NCI-H2081 treated with DMSO at 0.1 percent for 48 hours (cell line): ENCODE measurements around the gene PPARGC1A.
A peak's percentile ranks its signal among the peaks of the same experiment; 100 is the strongest.

Source experiments
- DNase-seq: peaks from one replicate; lab custom pipeline; 2025; lab: John Stamatoyannopoulos, UW

The PPARGC1A gene

GRCh38 chr4:23844961-23845360, 44.9 kb downstream of the PPARGC1A start:
- no peak for DNase-seq

- DNase-seq = no peak
Observed at GRCh38 chr4:23839279-23839678, 50.6 kb downstream of the PPARGC1A start.

DNA sequence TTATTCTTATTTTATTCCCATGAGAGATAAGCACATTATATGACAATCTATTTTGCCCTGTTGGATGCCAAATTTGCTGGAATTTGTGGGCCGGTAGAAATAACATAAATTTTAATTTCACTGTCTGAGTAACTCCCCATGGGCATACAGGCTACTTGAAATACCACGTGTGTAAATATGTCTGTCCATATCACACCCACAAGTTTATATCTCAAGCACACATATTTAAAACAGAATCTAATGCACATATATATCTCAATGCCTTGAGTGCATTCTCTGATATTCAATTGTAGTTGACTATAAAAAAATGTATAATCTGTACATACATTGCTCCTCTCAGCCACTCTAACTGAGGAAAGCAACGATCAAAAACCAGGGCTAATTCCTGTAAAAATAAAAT, 51.2 kb downstream of the PPARGC1A start:
- DNase-seq = no peak

GRCh38 chr4:23838131-23838530, 51.7 kb downstream of the PPARGC1A start:
- DNase-seq = no peak

DNA sequence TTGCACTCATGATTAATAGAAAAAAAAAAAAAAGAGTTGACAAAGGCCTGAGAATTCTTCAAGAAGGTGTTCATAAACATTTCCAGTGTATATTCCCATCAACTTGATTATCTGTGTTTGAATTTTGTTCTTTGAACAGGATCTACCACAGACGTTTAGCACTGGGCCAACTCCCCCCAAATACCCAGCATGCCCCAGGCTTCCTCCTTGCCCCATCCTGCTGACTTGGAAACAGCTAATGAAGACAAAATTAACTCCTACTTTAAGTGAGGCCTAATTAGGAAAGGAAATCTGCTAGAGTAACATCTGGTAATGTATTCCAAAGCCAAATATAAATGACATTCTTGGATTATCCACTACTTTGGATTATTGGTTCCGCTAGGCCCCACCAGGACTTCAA, 52.5 kb downstream of the PPARGC1A start:
- DNase-seq = no peak

DNA sequence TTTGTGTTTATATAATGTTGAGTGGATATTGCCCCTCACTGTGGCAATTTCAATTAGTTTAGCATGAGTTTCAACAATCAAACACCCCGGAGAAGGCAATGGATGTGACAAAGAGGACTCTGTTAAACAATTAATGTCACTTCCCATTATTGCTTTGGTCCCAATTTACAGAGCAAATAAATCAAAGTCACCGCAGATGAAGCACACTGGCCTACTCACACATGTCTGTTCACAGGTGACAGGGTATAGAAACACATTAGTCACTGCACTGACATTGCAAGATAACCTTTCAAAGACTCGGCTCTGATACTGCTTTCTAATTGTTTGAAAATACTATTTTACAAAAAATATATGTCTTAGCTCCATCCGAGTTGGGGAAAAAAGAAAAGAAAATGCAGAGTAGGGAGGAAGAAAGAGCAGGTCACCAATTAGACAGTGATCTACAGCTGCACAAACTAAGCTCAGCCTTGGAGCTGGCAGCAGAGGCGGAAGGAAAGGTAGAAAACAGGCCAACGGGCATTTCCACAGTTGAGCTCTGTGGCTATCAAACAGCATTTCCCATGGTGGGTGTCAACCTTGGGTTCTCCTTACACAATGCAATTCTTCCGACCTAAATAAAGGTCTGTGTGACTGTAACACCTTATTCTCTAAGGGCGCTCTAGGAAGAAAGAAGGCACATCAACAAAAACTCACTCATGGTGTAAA, 53.9 kb downstream of the PPARGC1A start:
- DNase-seq = no peak

- peak; percentile 76 for DNase-seq
Observed at GRCh38 chr4:23828779-23829178, 61.1 kb downstream of the PPARGC1A start.

GRCh38 chr4:23828020-23828715, 61.7 kb downstream of the PPARGC1A start:
- DNase-seq = no peak

- no peak for DNase-seq
Observed at GRCh38 chr4:23822181-23822580, 67.7 kb downstream of the PPARGC1A start.

DNA sequence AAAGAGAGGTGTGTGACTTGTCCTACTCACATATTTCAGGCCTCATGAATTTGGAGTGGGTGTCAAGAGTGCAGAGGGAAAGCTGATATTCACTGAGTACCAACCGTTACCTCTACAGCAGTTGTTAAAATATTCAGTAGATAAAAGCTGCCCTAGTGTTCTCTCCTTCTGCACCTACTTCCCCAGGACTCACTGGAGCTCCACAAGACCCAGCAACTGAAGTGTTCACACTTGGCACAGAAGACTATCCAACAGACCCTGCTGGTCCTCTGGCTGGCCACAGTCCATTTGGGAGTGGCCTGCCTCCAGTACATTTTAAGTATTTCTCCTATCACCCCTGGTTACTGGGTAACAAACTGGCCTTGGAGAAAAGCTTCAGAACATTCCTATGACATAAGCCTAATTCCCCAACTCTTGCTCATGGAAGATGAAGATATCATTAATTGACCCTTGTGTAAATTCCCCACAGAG, 70.8 kb downstream of the PPARGC1A start:
- no peak for DNase-seq

DNA sequence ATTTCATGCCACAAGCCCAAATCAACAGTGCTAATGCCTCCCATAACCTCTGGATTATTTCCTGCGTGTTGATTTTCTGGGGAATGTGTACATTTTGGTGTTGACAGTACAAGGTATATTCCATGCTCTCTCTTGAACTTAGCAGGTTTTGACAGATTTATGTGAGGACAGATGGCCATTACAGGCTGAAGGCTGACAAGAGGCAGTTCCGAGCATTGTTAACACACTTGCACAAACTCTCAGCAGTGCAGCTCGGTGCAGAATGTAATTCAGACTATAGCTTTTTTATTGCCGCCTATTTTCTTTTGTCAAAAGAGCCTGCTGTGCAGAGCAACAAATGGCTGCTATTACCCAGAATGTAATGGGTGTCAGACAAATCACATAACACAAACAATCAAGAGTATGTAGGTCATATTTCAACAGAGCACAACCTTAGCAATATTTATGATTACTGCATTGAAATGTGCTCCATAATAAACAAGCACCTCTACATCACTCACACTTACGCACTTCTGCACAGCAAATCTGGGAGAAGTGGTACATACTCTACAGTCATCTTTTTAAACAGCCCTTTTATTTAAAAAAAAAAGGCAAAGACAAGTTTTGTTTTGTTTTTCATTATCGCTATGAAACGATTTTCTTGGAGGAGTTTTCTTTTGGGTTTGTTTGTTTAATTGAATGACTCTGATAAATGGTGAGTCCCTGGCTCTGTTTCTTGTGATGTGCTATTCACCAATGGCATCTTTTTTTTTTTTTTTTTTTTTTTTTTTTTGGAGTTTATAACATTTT, 71.6 kb downstream of the PPARGC1A start:
- DNase-seq = peak; percentile 93

- DNase-seq = no peak
Observed at GRCh38 chr4:23814996-23815660, 74.7 kb downstream of the PPARGC1A start.

DNA sequence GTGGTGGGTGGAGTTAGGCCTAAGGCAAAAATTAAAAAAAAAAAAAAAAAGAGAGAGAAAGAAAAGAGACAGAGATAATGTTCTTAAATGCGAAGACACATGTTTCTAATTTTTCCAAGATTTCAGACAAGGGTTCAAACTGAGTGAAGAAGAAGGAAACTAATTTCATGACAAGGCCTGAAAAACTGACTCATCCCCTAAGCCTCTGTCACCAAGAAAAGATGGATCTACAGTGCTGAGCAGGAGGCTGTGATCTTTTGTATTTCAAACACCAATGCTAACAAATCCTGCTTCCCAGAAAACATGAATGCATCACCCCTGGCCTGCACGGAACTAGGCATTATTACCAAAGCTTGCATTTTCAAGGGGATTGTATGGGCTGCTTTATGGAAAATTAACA, 75.3 kb downstream of the PPARGC1A start:
- DNase-seq = no peak

DNA sequence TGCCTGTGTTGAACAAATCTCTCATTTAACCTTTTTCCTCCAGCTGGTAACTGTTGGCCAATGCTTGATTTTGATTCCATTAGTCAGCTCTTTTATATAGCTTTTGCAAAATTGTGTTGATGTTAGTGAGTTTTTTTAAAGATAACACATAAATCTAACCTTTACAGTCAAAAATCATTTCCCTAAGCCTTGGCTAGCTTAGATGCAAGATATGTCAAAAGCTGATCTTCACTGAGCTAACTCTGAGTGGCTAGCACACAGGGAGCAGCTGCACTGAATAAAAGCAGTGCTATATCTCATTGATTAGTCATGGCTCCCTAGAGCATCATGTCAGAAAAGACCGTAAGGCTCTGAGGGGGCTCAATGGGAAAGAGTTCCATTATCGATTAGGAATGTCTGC, 78.7 kb downstream of the PPARGC1A start:
- no peak for DNase-seq

DNA sequence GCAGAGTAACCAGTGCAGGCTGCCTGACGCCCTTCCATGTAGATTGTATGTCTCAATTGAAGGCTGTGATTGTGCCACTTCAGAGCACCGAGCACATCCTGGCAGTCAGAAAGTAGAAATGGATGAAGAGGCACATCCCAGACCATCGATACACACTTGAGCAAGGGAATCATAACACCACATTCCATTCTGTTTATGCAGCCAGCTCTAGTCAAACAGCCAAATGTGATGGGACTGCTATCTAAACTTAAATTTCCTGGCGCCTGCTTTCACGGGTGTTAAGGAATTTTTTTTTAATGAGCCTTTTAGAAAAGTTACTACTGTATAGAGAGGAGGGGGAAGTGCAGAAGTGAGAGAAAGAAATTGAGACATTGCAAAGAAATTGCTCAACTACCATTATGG, 84.4 kb downstream of the PPARGC1A start:
- no peak for DNase-seq

GRCh38 chr4:23789762-23790161, 100.1 kb downstream of the PPARGC1A start:
- DNase-seq = no peak

DNA sequence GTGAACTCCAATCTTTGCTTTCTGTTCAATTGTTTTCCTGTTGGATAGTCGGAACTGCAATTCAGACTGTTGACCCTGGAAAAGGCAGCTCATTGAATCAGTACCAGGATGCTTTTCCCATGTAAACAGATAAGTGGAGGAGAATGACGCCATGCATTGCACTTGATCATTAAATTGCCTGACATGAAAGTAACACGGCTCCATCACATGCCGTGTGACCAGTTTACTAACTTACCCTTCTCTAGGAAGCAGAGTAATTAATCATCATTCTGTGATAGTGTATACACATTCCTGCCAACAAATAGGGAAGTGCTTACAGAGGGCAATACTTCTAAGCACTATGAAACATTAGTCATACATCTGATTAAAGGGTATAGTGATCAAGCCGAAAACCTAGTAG, 101.4 kb downstream of the PPARGC1A start:
- no peak for DNase-seq

DNA sequence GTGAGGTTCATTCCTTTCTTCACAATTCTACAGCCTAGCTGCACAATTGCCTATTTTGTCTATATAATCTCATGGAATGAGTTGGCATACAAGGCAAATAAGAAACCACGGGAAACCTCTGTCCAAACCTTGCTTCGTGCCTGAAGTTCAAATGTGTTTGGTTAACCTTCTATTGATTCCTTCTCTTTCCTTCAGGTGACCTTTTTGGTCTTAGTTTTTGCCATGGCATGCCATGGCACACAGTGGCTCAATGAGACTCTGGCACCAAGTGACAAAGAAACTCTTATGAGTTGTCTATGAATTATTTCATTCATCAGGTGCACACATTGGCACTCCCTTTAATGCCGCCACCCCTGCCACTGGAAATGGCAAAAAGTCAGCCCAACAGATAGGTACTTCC, 101.8 kb downstream of the PPARGC1A start:
- DNase-seq = no peak

DNA sequence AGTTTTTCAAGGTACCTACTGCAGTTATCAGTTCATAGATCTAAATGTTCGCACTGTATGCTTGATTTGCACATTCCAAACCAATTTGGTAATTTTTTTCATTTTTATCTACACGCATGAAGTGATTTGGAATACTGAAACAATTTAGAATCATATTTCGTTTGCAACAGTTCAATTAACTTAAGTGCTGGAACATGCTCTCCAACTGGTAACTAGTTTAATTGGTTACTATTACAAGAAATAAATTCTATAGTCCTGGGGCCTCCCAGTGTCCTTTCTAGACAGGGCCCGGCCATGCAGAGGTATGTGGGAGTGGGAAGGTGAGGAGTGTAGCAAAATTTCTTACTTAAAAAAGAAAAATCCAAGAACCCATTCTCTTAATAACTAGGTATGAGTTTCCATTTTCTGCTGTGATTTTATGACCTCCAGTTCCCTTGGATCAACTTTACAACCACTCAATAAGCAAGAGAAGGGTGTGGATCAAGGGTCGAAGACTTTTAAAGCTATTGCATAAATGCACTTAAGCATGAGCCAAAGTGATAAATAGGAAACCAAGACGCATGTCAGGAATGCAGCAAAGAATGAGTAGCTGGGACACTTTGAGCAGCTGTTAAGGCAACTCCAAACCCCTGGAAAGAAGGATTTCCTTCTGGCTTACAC, 106.9 kb downstream of the PPARGC1A start:
- DNase-seq = no peak

DNA sequence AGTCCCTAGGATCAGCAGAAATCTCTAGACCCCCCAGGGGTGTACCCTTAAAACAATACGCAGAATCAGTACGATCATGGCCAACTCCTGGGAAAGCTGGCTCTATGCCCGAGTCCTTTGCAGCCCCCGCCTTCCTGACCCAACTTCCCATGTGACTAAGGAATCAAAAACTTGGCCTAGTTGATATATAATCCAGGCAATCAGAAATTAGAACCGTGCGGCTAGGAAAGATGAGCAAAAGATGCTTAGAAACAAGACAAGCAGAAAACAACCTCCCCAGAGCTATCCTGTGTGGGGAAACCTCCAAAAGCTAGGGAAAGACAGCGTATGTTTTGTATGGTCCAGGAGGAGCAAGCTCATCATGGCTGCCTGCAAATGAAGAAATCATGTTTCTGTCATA, 110.0 kb downstream of the PPARGC1A start:
- no peak for DNase-seq

DNA sequence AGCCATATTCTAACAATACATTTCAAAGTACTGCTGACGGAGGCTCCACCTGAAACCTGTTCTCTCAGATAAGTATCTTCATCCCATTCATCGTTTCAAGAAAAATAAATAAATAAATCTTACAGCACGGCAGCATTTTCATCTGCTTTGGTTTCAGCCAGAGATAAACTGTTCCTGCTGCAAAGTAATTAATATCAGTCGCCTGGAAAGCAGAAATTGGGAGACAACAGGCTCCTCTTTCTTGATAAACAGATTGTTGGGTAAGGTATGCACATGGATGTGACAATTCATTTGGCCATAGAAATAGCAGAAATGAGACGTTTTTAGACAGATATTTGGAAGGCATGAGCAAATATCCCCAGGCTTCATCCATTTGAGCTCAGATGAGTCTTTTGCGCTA, 110.4 kb downstream of the PPARGC1A start:
- DNase-seq = no peak

- no peak for DNase-seq
Observed at GRCh38 chr4:23775694-23776093, 114.2 kb downstream of the PPARGC1A start.
